OCI-LY1 (cell line): ENCODE results near the gene BMPR1B.

Experiments used
- H2AFZ ChIP-seq: fragments of 200-600 bp; sonication (generic), shearing (Covaris generic); 2 replicates; pipeline ENCODE4 v1.6.0; 2014; ENCODE audit warnings: antibody characterized with exemption, mild to moderate bottlenecking, low read length
- H3F3A ChIP-seq: fragments of 200-600 bp; sonication (generic), shearing (Covaris generic); 2 replicates; pipeline ENCODE4 v1.6.0; 2014; ENCODE audit warnings: mild to moderate bottlenecking, antibody characterized with exemption, low read length, moderate library complexity; ENCODE audit not compliant: insufficient read depth
- H3K27ac ChIP-seq: fragments of 200-600 bp; sonication (generic); 2 replicates; pipeline ENCODE4 v1.5.1; 2014; ENCODE audit warnings: low read length, mixed run types, mild to moderate bottlenecking, low read depth; ENCODE audit not compliant: poor library complexity, severe bottlenecking
- H3K27me3 ChIP-seq: fragments of 200-600 bp; sonication (generic); 2 replicates; pipeline ENCODE4 v1.6.0; 2014; ENCODE audit warnings: antibody characterized with exemption, mild to moderate bottlenecking, low read length, moderate library complexity; ENCODE audit not compliant: insufficient read depth
- H3K36me3 ChIP-seq: fragments of 200-600 bp; sonication (generic); 2 replicates; pipeline ENCODE4 v1.6.1; 2014; ENCODE audit warnings: mild to moderate bottlenecking, antibody characterized with exemption, low read length, moderate library complexity, mixed read lengths; ENCODE audit not compliant: insufficient read depth
- H3K4me1 ChIP-seq: fragments of 200-600 bp; sonication (generic); 2 replicates; pipeline ENCODE4 v1.5.1; 2014; ENCODE audit warnings: mild to moderate bottlenecking, low read length, moderate library complexity; ENCODE audit not compliant: insufficient read depth, severe bottlenecking
- H3K4me2 ChIP-seq: fragments of 200-600 bp; sonication (generic), shearing (Covaris generic); 2 replicates; pipeline ENCODE4 v1.6.1; 2014; ENCODE audit warnings: low read length
- H3K4me3 ChIP-seq: fragments of 200-600 bp; sonication (generic); 2 replicates; pipeline ENCODE4 v1.5.1; 2014; ENCODE audit warnings: low read length, low read depth, mild to moderate bottlenecking, mixed read lengths; ENCODE audit not compliant: poor library complexity, severe bottlenecking
- H3K79me2 ChIP-seq: fragments of 200-600 bp; shearing (Covaris generic); 2 replicates; pipeline ENCODE4 v1.6.1; 2016; ENCODE audit warnings: mixed run types, low read length, mixed read lengths; ENCODE audit not compliant: insufficient read depth
- H3K9ac ChIP-seq: fragments of 200-600 bp; sonication (generic), shearing (Covaris generic); 2 replicates; pipeline ENCODE4 v1.6.1; 2014; ENCODE audit warnings: mild to moderate bottlenecking, low read length, mixed read lengths
- H3K9me2 ChIP-seq: fragments of 200-600 bp; sonication (generic), shearing (Covaris generic); 2 replicates; pipeline ENCODE4 v1.6.1; 2014; ENCODE audit warnings: low read depth, mild to moderate bottlenecking, low read length, mixed read lengths
- H3K9me3 ChIP-seq: fragments of 200-600 bp; shearing (Covaris generic); 2 replicates; pipeline ENCODE4 v1.6.1; 2014; ENCODE audit warnings: low read length, mixed read lengths
- H4K20me1 ChIP-seq: fragments of 200-600 bp; sonication (generic), shearing (Covaris generic); 2 replicates; pipeline ENCODE4 v1.6.0; 2016; ENCODE audit warnings: mild to moderate bottlenecking, low read length; ENCODE audit not compliant: insufficient read depth
- CTCF ChIP-seq: fragments of 200-600 bp; sonication (generic), shearing (Covaris generic); IDR thresholded peaks from 2 replicates; pipeline ENCODE4 v1.5.1; 2017; ENCODE audit warnings: mild to moderate bottlenecking, antibody characterized with exemption, low read length, moderate library complexity, mixed read lengths
- EZH2 ChIP-seq: fragments of 200-600 bp; sonication (generic), shearing (Covaris generic); IDR thresholded peaks from 2 replicates; pipeline ENCODE4 v1.8.0; 2017; ENCODE audit warnings: borderline replicate concordance, mixed run types, mild to moderate bottlenecking, antibody characterized with exemption, low read length, moderate library complexity, mixed read lengths

The BMPR1B gene

DNA sequence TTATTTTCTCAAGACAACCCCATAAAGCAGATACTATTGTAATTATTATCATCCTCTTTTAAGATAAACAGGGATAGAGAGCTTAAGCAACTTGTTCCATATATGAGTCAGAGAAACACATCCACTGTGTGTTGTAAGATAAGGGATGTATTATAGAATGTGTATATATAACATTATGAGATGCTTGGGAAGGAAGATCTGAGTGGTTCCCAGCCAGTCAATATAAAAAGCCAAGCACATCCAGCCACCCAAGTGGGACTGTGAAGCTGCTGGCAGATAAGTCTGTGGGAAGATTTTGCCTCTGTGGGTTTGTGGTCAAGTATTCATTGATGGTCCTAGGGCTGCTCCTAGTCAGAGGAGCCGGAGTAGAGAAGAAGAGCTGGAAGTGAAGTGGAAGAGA lies 16.5 kb upstream of the BMPR1B start:
- H3K79me2 ChIP-seq: no peaks in the 10 kb centered on the region

DNA sequence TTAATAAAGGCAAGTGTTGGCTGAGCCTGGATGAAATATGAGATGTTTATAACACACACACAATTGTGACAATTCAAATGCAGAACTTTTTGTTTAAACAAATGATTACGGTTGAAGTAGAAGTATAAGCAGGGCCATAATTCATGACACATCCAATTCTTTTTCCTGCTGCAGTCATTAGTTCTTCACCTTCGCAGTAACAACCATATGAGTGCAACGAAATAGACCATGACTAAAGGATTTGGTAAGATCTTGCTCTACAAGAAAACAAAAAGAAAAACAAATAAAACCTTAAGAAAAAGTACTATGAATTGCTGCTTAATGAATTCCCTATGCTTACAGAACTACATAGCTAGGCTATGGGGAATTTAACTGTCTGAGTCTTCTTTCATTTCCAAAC lies 13.9 kb upstream of the BMPR1B start:
- Histone ChIP-seq H3K4me2 (no peak overlapping the region), H3F3A (no peaks in the 10 kb centered on the region), H3K4me3 (no peak overlapping the region), H3K27me3 (no peaks in the 10 kb centered on the region), H3K9me2 (no peaks in the 10 kb centered on the region), H4K20me1 (no peaks in the 10 kb centered on the region), H3K79me2 (no peaks in the 10 kb centered on the region), H3K9ac (no peak overlapping the region), H3K4me1 (no peaks in the 10 kb centered on the region), H3K9me3 (no peaks in the 10 kb centered on the region), H3K36me3 (no peaks in the 10 kb centered on the region), H3K27ac (no peak overlapping the region), H2AFZ (no peak overlapping the region)
- TF ChIP-seq EZH2 (no peak), CTCF (no peak)

More for the DNA sequence above, 16.5 kb upstream of the BMPR1B start:
- H3K4me2 ChIP-seq: no peak overlapping the region
- H3K4me3 ChIP-seq: no peak overlapping the region
- H3K9ac ChIP-seq: no peak overlapping the region
- TF ChIP-seq CTCF (no peak), EZH2 (no peak)
- H3K4me1 ChIP-seq: no peaks in the 10 kb centered on the region
- H3K9me2 ChIP-seq: no peaks in the 10 kb centered on the region
- H4K20me1 ChIP-seq: no peaks in the 10 kb centered on the region
- no peaks in the 10 kb centered on the region for H3F3A ChIP-seq
- no peaks in the 10 kb centered on the region for H3K9me3 ChIP-seq
- no peaks in the 10 kb centered on the region for H3K36me3 ChIP-seq
- no peaks in the 10 kb centered on the region for H3K27me3 ChIP-seq
- H3K27ac ChIP-seq: no peak overlapping the region
- H2AFZ ChIP-seq: no peak overlapping the region

GRCh38 chr4:94744850-94745249 lies 12.9 kb upstream of the BMPR1B start:
- Histone ChIP-seq H3K36me3 (no peaks in the 10 kb centered on the region), H4K20me1 (no peaks in the 10 kb centered on the region), H3K27me3 (no peaks in the 10 kb centered on the region), H2AFZ (no peak overlapping the region), H3K27ac (no peak overlapping the region), H3K9me2 (no peaks in the 10 kb centered on the region), H3K4me2 (no peak overlapping the region), H3K9me3 (no peaks in the 10 kb centered on the region), H3K4me3 (no peak overlapping the region), H3F3A (no peaks in the 10 kb centered on the region), H3K79me2 (no peaks in the 10 kb centered on the region), H3K9ac (no peak overlapping the region), H3K4me1 (no peaks in the 10 kb centered on the region)
- TF ChIP-seq CTCF (no peak), EZH2 (no peak)
